Cardiac septum (tissue), 1 donor: Measurements from ENCODE around the gene TMEM50A. TPM values are rescaled to one million over a fixed set of nuclear protein-coding genes. Genes with fewer than 3 reads are reported as not detected.
A peak's percentile ranks its signal among the peaks of the same experiment; 100 is the strongest.
"Not testable (repeated sequence)": the region's sequence is repeated elsewhere in the genome, so short reads cannot be mapped to it uniquely, and the experiment has no call there.

ENCODE experiments used
- DNase-seq: peaks from one replicate; pipeline ENCODE4 v3.0.0-alpha.2; 2020; ENCODE audit warnings: low spot score
- intact Hi-C: fragments of 100-400 bp; cut with DNase I; formaldehyde crosslinking; loops from one replicate; pipeline ENCODE4 v1.14.0; 2022
- total RNA-seq: library from RNA; stranded (reverse); fragmentation: NEBNext Ultra II Directional; extraction: Animal tissue kit (Norgen Biotek cat#: 25700); gene quantifications from one replicate; pipeline ENCODE4 v1.2.1, GENCODE V29; 2021
- donor health status: DM: no; HTN: no; CAD: no.

TMEM50A gene
- total RNA-seq, 1 donor from 2014 or later: 97.7 TPM

DNA sequence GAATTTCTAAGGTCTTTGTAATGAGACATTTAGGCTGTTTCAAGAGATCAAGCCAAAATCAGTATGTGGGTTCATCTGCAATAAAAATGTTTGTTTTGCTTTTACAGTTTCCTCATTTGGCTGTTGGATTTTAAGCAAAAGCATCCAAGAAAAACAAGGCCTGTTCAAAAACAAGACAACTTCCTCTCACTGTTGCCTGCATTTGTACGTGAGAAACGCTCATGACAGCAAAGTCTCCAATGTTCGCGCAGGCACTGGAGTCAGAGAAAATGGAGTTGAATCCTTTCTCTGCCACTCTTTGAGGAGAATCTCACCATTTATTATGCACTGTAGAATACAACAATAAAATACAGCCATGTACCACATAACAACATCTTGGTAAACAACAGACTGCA is 9.3 kb upstream of the TMEM50A start:
- DNase-seq, intact Hi-C loops: not testable (repeated sequence)

DNA sequence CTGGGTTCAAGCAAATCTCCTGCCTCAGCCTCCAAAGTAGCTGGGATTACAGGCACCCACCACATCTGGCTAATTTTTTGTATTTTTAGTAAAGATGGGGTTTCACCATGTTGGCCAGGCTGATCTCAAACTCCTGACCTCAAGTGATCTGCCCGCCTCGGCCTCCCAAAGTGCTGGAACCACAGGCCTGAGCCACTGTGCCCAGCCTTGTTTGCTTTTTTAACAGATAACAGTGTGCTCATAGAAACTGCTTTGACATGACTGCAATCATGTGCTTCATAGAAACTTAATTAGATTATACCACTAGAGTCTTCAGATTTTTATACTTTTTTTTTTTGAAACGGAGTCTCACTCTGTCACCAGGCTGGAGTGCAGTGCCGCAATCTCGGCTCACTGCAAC is 8.8 kb upstream of the TMEM50A start:
- intact Hi-C loops, DNase-seq: not testable (repeated sequence)

DNA sequence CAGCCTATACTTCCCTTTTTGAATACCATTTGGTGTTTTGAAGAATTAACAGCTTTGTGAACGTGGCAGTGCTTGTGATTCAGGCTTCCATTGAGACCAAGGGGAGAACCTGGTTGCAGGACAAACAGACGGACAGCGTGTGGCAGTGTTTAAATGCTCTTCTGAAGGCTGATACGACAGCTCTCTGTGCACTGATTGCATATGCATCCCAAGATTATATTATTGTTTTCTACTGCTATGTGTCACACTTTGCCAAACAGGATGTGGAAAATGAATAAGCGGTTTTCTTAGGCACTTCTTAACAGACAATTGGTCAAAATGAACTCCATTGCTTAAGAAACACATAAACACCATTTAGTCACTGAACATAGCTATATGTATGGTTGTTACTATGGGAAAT is 8.2 kb upstream of the TMEM50A start:
- DNase-seq, intact Hi-C loops: not testable (repeated sequence)

GRCh38 chr1:25336922-25337354 is 1.2 kb upstream of the TMEM50A start:
- DNase-seq: peak; percentile 83
- intact Hi-C loops: loop anchor here (5.0 kb wide), 2 partner anchors 90 to 95 kb away; partner anchors contain the start of genes MACO1 and RSRP1

DNA sequence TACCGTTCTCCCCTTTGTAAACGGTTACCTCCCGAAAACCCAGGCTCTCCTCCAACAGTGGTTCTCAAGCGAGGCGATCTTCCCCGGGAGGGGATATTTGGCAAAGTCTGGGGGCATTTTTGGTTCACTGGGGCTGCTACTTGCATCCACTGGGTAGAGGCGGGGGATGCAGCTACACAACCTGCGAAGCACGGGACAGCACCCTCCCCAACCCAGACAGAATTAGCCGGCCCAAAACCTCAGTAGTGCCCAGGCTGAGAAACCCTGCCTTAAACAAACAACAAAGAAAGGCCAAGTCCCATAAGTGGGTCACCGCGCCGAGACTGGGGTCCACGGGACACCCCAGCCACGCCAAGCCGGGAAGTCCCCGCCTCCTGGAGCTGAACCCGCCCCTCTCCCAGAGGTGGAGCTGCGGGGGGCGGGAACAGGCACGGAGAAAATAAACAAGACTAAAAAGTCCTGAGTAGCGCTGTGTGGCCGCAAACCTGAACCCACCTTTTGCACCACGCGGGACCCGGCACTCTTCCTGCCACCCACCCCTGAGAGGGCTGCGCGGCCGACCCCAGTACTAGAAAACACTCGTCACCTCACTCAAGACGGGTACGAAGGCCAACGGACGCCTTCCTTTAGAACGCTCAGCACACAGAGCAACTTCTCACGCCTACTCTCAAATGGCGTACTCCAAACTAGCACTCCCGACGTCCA is 499 bp upstream of the TMEM50A start:
- intact Hi-C loops: loop anchor here (5.0 kb wide), 2 partner anchors 90 to 95 kb away; partner anchors contain the start of genes MACO1 and RSRP1
- not testable (repeated sequence) for DNase-seq

DNA sequence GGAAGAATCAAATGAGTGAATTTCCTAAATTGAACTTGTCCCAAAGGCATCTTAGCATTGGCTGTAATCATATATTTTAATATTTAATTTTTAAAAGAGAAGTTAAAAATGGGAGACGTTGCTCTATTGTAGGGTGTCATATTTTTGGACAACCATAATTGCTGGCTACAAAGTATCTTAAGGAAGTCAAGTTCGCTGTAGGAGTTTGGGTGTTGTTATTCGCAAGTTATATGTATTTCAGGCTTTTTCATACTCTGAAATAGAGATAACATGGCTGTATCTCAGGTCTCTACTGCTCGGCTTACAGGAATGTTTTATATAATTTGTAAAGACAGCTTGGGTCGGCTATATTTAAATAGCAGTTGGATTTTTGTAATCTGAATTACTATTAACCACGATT is 852 bp downstream of the TMEM50A start:
- intact Hi-C loops: loop anchor here (5.0 kb wide), 2 partner anchors 92 to 93 kb away; partner anchors contain the start of genes MACO1 and RSRP1
- DNase-seq: no peak

DNA sequence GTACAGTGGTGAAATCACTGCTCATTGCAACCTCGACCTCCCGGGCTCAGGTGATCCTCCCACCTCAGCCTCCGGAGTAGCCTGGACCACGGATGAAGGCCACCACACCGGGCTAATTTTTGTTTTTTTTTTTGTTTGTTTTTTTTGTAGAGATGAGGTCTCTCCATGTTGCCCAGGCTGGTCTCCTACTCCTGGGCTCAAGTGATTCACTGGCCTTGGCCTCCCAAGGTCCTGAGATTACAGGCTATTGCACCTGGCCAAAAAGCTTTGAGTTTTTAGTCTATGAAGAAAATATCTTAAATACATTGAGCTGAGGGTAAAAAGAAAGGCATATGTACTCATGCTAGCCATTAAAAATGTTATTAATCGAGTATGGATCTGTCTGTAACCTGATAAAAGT is 3.6 kb downstream of the TMEM50A start:
- intact Hi-C loops: no loop called here

GRCh38 chr1:25342846-25343245 is 4.7 kb downstream of the TMEM50A start:
- no peak for DNase-seq
- intact Hi-C loops: no loop called here

More for the DNA sequence above, 3.6 kb downstream of the TMEM50A start:
- no peak for DNase-seq

DNA sequence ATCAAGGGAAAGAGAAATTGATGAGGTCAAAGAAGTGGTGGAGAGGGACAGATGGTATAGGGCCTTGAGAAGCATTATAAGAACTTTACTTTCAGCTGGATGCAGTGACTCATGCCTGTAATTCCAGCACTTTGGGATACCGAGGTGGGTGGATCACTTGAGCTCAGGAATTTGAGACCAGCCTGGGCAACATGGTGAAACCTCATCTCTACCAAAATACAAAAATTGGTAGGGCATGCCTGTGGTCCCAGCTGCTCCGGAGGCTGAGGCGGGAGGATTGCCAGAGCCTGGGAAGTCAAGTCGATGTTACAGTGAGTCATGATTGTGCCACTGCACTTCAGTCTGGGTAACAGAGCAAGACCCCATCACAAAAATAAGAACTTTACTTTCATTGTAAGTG is 5.7 kb downstream of the TMEM50A start:
- DNase-seq: no peak
- intact Hi-C loops: no loop called here

DNA sequence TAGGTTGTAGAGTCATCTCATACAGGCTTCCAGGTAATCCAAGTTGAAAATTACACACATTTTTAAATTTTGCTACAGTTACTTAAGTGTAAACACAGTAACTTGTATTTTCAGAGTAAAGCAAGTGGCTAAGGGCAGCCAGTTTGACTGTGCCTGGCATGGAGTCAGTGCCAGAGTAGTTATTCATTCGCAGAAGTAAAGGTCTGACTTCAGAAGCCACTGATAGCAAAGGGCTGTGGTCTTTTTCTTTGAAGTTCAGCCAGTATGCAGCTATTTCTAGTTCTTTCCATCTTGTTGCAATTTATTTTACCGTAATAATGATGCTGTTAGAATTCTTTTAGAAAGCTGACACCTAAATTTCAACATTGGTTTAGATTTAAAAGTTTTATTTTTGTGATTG is 9.4 kb downstream of the TMEM50A start:
- intact Hi-C loops: no loop called here
- DNase-seq: no peak

GRCh38 chr1:25349606-25350005 is 11.5 kb downstream of the TMEM50A start:
- intact Hi-C loops: no loop called here
- no peak for DNase-seq

DNA sequence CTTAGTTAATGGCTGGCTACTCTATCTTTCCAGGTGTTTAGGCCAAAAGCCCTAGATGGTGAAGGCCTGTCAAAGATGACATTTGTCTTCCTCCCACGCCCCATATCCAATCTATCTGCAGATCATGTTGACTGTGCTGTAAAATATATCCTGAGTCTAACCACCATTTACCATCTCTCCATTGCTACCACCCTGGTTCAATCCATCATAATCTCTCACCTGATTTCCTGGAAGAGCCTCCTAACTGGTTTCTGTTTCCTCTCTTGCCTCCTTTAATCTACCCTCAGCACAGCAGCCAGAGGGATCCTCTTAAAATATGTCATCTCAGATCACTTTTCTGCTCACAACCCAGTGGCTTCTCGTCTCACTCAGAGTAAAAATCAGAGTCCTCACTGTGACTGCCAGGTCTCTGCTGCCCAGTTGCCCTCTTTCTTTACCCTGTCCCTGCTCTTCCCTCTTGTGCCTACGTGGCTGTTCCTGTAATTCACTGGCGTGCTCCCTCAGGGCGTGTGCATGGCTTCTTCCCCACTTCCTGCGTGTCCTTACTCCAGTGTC is 17.8 kb downstream of the TMEM50A start:
- DNase-seq: no peak

DNA sequence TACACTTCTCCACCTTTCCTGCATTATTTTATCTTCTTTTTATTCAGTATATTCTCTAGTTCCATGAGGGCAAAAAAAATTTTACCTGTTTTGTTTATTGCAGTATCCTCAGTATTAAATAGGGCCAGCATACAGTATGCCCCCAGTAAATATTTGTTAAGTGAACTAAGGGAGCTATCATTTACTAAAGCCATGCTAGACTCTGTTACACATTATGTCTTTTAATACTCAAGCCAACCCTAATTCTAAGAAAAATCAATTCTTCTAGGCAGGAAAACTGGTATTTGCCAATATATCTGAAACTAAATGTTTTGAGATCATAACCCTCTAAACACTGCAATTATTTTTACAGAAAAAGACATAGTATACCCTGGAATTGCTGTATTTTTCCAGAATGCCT is 18.3 kb downstream of the TMEM50A start:
- intact Hi-C loops: no loop called here
- no peak for DNase-seq

More for the DNA sequence above, 17.8 kb downstream of the TMEM50A start:
- intact Hi-C loops: no loop called here

- no peak for DNase-seq
- intact Hi-C loops: no loop called here
Observed at GRCh38 chr1:25356848-25357247, 18.7 kb downstream of the TMEM50A start.

DNA sequence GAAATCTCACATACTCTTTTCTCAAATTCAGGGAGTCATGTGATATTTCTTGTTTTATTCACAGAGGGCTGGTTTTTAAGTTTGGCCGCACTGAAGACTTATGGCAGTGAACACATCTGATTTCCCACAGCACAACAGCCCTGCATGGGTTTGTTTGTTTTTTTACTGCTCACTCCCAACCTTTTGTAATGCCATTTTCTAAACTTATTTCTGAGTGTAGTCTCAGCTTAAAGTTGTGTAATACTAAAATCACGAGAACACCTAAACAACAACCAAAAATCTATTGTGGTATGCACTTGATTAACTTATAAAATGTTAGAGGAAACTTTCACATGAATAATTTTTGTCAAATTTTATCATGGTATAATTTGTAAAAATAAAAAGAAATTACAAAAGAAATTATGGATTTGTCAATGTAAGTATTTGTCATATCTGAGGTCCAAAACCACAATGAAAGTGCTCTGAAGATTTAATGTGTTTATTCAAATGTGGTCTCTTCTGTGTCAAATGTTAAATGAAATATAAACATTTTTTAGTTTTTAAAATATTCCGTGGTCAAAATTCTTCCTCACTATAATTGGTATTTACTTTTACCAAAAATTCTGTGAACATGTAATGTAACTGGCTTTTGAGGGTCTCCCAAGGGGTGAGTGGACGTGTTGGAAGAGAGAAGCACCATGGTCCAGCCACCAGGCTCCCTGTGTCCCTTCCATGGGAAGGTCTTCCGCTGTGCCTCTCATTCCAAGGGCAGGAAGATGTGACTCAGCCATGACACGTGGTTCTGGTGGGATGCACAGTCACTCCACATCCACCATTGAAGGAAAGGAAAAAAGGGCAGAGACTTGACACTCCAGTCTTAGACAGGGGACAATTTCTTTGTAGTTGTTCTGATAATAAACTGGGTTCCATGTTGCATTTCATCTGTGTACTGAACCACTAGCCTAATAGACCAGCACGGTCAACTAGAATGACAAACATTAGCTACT is 22.8 kb downstream of the TMEM50A start:
- intact Hi-C loops: no loop called here
- DNase-seq: no peak

DNA sequence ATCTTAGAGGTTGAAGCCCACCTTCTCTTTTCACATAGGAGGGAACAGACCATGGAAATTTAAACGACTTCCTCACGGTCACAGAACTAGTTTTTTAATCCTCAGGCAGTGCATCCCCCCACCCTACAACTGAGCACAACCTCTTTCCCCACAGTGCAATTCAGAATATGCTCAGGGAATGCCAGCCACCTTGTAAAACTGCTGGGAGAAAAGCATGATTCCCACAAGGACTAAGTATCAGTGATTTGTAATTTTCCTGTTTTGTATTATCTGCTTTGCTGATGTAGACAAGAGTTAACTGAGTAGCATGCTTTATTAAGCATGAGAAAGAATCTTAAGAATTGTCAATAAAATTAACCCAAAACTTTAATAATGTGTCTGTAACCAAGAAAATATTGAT is 23.8 kb downstream of the TMEM50A start:
- DNase-seq: no peak
- intact Hi-C loops: no loop called here

- intact Hi-C loops, DNase-seq: not testable (repeated sequence)
Observed at GRCh38 chr1:25362634-25363559, 24.8 kb downstream of the TMEM50A start.

GRCh38 chr1:25369241-25369640 is 31.1 kb downstream of the TMEM50A start:
- intact Hi-C loops: no loop called here
- DNase-seq: no peak

- intact Hi-C loops, DNase-seq: not testable (repeated sequence)
Observed at GRCh38 chr1:25369691-25370271, 31.6 kb downstream of the TMEM50A start.
